Stomach (tissue), 4 donors: ENCODE data around the gene CAMK1.

ENCODE experiments used
- EP300 ChIP-seq: sonication (generic); formaldehyde crosslinking; IDR thresholded peaks from one replicate; pipeline ENCODE4 v1.6.1; 2017; ENCODE audit warnings: antibody characterized with exemption
- POLR2A ChIP-seq, 4 donors: fragments of 450-650 bp; IDR thresholded peaks; one replicate each; pipeline ENCODE4 v1.6.1; 2016; ENCODE audit warnings: antibody characterized with exemption in 4 of 4, control low read depth in 2 of 4, mild to moderate bottlenecking in 1 of 4, moderate library complexity in 1 of 4
- TF ChIP-seq, protein P1 (sequence below), 7 experiments: fragments of 450-650 bp in 4 of 7; fragments of 200-600 bp in 3 of 7; sonication (generic) in 3 of 7; IDR thresholded peaks; one replicate each; pipeline ENCODE4 v1.5.1; 2016 to 2019; ENCODE audit warnings: antibody characterized with exemption in 7 of 7, control low read depth in 2 of 7, mild to moderate bottlenecking in 1 of 7

- TF ChIP-seq POLR2A (IDR thresholded peaks at IDR 0.05) (no peak), EP300 (no peak)
- TF ChIP-seq, protein P1, sequence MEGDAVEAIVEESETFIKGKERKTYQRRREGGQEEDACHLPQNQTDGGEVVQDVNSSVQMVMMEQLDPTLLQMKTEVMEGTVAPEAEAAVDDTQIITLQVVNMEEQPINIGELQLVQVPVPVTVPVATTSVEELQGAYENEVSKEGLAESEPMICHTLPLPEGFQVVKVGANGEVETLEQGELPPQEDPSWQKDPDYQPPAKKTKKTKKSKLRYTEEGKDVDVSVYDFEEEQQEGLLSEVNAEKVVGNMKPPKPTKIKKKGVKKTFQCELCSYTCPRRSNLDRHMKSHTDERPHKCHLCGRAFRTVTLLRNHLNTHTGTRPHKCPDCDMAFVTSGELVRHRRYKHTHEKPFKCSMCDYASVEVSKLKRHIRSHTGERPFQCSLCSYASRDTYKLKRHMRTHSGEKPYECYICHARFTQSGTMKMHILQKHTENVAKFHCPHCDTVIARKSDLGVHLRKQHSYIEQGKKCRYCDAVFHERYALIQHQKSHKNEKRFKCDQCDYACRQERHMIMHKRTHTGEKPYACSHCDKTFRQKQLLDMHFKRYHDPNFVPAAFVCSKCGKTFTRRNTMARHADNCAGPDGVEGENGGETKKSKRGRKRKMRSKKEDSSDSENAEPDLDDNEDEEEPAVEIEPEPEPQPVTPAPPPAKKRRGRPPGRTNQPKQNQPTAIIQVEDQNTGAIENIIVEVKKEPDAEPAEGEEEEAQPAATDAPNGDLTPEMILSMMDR (IDR thresholded peaks at IDR 0.05), result no peak
These were observed 19.0 kb downstream of the CAMK1 start for GRCh38 chr3:9750556-9751411.
